Activated CD8-positive, alpha-beta T cell treated with anti-CD3 and anti-CD28 coated beads for 36 hours (primary cell): ENCODE measurements around the gene RCAN2. TPM values are rescaled to one million over a fixed set of nuclear protein-coding genes. Genes with fewer than 3 reads are reported as not detected.

Experiments used
- ATAC-seq: fragments of 200-7000 bp; cut with Tn5 transposase; one replicate; pipeline ENCODE4 v1.10.0; 2021; ENCODE audit warnings: mild to moderate bottlenecking, moderate library complexity
- CTCF ChIA-PET: fragments of 350-600 bp; sonication (Branson Sonifier 250); formaldehyde crosslinking; loops from one replicate; lab custom pipeline; 2021; ENCODE audit warnings: antibody characterized with exemption; lab: Charles Lee
- POLR2A ChIA-PET: fragments of 350-600 bp; sonication (Branson Sonifier 250); formaldehyde crosslinking; loops from one replicate; lab custom pipeline; 2021; ENCODE audit warnings: antibody characterized with exemption; lab: Charles Lee
- DNase-seq: peaks from one replicate; pipeline ENCODE4 v3.0.0-alpha.2; 2020
- H3K27ac Mint-ChIP-seq: one replicate; pipeline ENCODE4 v1.8.0; 2021; ENCODE audit warnings: mild to moderate bottlenecking, mixed read lengths
- H3K27me3 Mint-ChIP-seq: one replicate; pipeline ENCODE4 v1.8.0; 2021; ENCODE audit warnings: mixed read lengths
- H3K36me3 Mint-ChIP-seq: one replicate; pipeline ENCODE4 v1.8.0; 2021; ENCODE audit warnings: low read depth, mixed read lengths
- H3K4me1 Mint-ChIP-seq: one replicate; pipeline ENCODE4 v1.8.0; 2021; ENCODE audit warnings: low read depth, mixed read lengths
- H3K4me3 Mint-ChIP-seq: one replicate; pipeline ENCODE4 v1.8.0; 2021; ENCODE audit warnings: mild to moderate bottlenecking, moderate library complexity, mixed read lengths
- H3K9me3 Mint-ChIP-seq: one replicate; pipeline ENCODE4 v1.8.0; 2021; ENCODE audit warnings: mixed read lengths
- CTCF ChIP-seq: fragments of 200-600 bp; IDR thresholded peaks from one replicate; pipeline ENCODE4 v1.8.0; 2022; ENCODE audit warnings: antibody characterized with exemption, mild to moderate bottlenecking
- intact Hi-C: fragments of 100-400 bp; cut with micrococcal nuclease; formaldehyde crosslinking; loops from one replicate; pipeline ENCODE4 v1.10.0; 2022
- total RNA-seq, 2 experiments: library from RNA; stranded (reverse); gene quantifications; one replicate each; pipeline ENCODE4 v1.2.3, GENCODE V29; 2021

The RCAN2 gene
- total RNA-seq, 2 experiments from 2014 or later, result not detected

DNA sequence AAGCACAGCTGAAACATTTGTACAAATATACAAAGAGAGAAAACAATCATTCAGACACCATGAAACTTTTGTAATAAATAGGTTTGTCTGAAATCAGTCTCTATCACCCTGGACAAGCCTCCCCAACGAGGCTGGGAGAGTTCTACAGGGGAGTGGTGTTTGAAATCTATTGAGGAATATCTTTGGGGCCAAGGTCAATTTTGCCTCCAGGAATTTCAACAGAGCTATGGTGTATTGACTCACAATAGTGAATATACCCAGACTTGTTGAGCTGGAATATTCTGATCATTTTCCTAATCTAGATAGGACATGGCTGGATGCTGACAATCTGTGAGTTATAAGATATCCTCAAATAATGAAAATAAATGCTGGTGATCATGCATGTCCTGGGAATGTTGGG, 269.0 kb downstream of the RCAN2 start:
- TF ChIP-seq CTCF, result no peak
- peaks cover under 1% of the 10 kb centered on the region for H3K27me3 Mint-ChIP-seq
- no peaks in the 10 kb centered on the region for H3K36me3 Mint-ChIP-seq
- intact Hi-C loops, result loop anchor here (10.0 kb wide), 1 partner anchor 403 kb away; no protein-coding TSS in a partner anchor
- peaks cover 21% of the 10 kb centered on the region for H3K4me1 Mint-ChIP-seq
- DNase-seq (no peak), ATAC-seq (no peak)
- no peaks in the 10 kb centered on the region for H3K9me3 Mint-ChIP-seq
- H3K4me3 Mint-ChIP-seq, result no peak overlapping the region
- H3K27ac Mint-ChIP-seq, result no peak overlapping the region
- ChIA-PET CTCF (interaction anchor here (1.3 to 3.6 kb wide), 4 partner anchors 91 to 187 kb away, joined by 3 to 24 read pairs (median 14); no protein-coding TSS in a partner anchor), POLR2A (no interaction called here)

DNA sequence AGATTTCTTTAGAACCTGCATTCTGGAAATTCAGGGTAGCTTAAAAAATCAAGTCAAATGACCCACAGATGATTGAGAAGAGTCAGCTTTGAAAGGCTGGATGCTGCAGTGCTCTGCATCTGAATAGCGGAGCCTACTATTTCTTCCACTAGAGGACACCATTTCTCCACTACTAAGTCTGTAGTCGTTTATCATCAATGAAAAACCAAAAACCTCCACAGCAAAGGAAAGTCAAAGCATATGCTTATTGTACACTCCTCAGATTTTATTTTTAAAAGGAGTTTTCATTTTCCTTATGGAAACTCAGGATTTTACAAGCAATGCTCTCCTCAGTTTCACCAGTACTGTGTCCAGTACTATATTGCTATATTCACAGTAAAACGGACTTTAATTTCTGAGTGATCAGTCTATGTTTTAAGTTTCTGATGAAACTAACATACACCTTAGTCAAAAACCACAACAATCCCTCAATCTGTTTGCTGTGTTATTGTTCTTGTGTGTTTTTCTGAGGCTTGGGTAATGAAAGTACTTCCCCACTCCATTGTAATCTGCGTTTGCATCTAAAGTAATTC, 269.9 kb downstream of the RCAN2 start:
- Mint-ChIP-seq H3K27ac (peak overlapping the region; percentile 83), H3K4me3 (no peak overlapping the region), H3K4me1 (peaks cover 21% of the 10 kb centered on the region), H3K36me3 (no peaks in the 10 kb centered on the region), H3K9me3 (no peaks in the 10 kb centered on the region), H3K27me3 (no peaks in the 10 kb centered on the region)
- DNase-seq (peak; percentile 3), ATAC-seq (peak; percentile 57)
- intact Hi-C loops, result loop anchor here (2.0 to 10.0 kb wide), 2 partner anchors 189 to 403 kb away; no protein-coding TSS in a partner anchor
- CTCF ChIA-PET, result interaction anchor here (0.6 to 3.6 kb wide), 18 partner anchors 11 to 615 kb away, joined by 3 to 24 read pairs (median 4); partner anchors contain the start of gene ENPP4
- POLR2A ChIA-PET, result no interaction called here
- peak; percentile 74 for TF ChIP-seq CTCF

- ChIA-PET CTCF (interaction anchor here (0.6 to 3.6 kb wide), 19 partner anchors 12 to 616 kb away, joined by 3 to 24 read pairs (median 4); partner anchors contain the start of gene ENPP4), POLR2A (no interaction called here)
- intact Hi-C loops, result loop anchor here (2.0 to 10.0 kb wide), 2 partner anchors 190 to 404 kb away; no protein-coding TSS in a partner anchor
- Mint-ChIP-seq H3K27ac (peak overlapping the region; percentile 83), H3K27me3 (no peaks in the 10 kb centered on the region), H3K9me3 (no peaks in the 10 kb centered on the region), H3K4me1 (peaks cover 21% of the 10 kb centered on the region), H3K4me3 (no peak overlapping the region), H3K36me3 (no peaks in the 10 kb centered on the region)
- TF ChIP-seq CTCF, result no peak
- ATAC-seq (peak; percentile 70), DNase-seq (peak; percentile 56)
Measured at GRCh38 chr6:46220352-46221221, 270.7 kb downstream of the RCAN2 start.

DNA sequence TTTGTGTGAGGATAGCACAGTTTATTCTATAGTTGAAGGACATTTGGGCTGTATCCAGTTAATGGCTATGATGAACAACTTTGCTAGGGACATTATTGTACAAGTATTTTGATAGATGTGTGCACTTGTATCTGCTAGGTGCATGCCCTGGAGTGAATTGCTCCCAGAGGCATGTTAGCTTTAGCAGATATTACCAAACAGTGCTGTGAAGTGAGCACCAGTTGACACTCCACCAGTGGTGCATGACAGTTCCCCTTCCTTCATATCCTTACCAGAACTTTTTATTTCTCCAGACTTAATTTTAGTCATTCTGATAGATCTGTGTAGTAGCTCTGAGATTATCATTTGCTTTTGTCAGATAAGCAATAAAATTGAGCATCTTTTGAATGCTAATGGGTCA, 271.6 kb downstream of the RCAN2 start:
- POLR2A ChIA-PET, result no interaction called here
- TF ChIP-seq CTCF, result no peak
- no peak for ATAC-seq
- intact Hi-C loops, result loop anchor here (2.0 to 10.0 kb wide), 2 partner anchors 191 to 405 kb away; no protein-coding TSS in a partner anchor
- DNase-seq, result no peak
- Mint-ChIP-seq H3K4me1 (peaks cover 21% of the 10 kb centered on the region), H3K36me3 (no peaks in the 10 kb centered on the region), H3K27me3 (no peaks in the 10 kb centered on the region), H3K27ac (no peak overlapping the region), H3K4me3 (no peak overlapping the region), H3K9me3 (no peaks in the 10 kb centered on the region)
- CTCF ChIA-PET, result interaction anchor here (0.8 to 3.3 kb wide), 3 partner anchors 121 to 190 kb away, joined by 3 to 24 read pairs (median 4); no protein-coding TSS in a partner anchor
